ENCODE measurements around the gene SPRED2. TPM values are rescaled to one million over a fixed set of nuclear protein-coding genes. Genes with fewer than 3 reads are reported as not detected.

The SPRED2 gene
- total RNA-seq, 2 experiments from 2014 or later, result 5.9 to 6.7 TPM

- POLR2A ChIA-PET, result interaction anchor here (2.6 kb wide), 1 partner anchor 11 kb away, joined by 7 read pairs; no protein-coding TSS in a partner anchor
- Mint-ChIP-seq H3K4me1 (ENCODE audit: low read depth) (peaks cover 18% of the 10 kb centered on the region), H3K36me3 (ENCODE audit: low read depth) (peaks cover 44% of the 10 kb centered on the region), H3K27ac (no peak overlapping the region), H3K9me3 (no peaks in the 10 kb centered on the region), H3K27me3 (no peaks in the 10 kb centered on the region), H3K4me3 (no peak overlapping the region)
- ATAC-seq (no peak), DNase-seq (peak; percentile 20)
- intact Hi-C loops (cut with micrococcal nuclease), result loop anchor here (5.0 kb wide), 2 partner anchors 287 to 307 kb away; no protein-coding TSS in a partner anchor
- CTCF ChIA-PET, result interaction anchor here (0.6 to 4.3 kb wide), 21 partner anchors 11 to 311 kb away, joined by 3 to 23 read pairs (median 3); partner anchors contain the start of gene ACTR2
- TF ChIP-seq, protein P1, sequence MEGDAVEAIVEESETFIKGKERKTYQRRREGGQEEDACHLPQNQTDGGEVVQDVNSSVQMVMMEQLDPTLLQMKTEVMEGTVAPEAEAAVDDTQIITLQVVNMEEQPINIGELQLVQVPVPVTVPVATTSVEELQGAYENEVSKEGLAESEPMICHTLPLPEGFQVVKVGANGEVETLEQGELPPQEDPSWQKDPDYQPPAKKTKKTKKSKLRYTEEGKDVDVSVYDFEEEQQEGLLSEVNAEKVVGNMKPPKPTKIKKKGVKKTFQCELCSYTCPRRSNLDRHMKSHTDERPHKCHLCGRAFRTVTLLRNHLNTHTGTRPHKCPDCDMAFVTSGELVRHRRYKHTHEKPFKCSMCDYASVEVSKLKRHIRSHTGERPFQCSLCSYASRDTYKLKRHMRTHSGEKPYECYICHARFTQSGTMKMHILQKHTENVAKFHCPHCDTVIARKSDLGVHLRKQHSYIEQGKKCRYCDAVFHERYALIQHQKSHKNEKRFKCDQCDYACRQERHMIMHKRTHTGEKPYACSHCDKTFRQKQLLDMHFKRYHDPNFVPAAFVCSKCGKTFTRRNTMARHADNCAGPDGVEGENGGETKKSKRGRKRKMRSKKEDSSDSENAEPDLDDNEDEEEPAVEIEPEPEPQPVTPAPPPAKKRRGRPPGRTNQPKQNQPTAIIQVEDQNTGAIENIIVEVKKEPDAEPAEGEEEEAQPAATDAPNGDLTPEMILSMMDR (IDR thresholded peaks at IDR 0.05), result peak; percentile 87
Measured at GRCh38 chr2:65264821-65265670, 167.4 kb downstream of the SPRED2 start.

- intact Hi-C loops (cut with micrococcal nuclease), result no loop called here
- H3K4me3 Mint-ChIP-seq, result no peak overlapping the region
- H3K9me3 Mint-ChIP-seq, result no peaks in the 10 kb centered on the region
- ChIA-PET POLR2A (no interaction called here), CTCF (interaction anchor here (2.0 to 4.3 kb wide), 2 partner anchors 12 to 38 kb away, joined by 4 to 23 read pairs; no protein-coding TSS in a partner anchor)
- peaks cover 40% of the 10 kb centered on the region for H3K36me3 Mint-ChIP-seq (ENCODE audit: low read depth)
- TF ChIP-seq, protein P1 (IDR thresholded peaks at IDR 0.05), result no peak
- no peaks in the 10 kb centered on the region for H3K27me3 Mint-ChIP-seq
- H3K4me1 Mint-ChIP-seq (ENCODE audit: low read depth), result peaks cover 18% of the 10 kb centered on the region
- DNase-seq (no peak), ATAC-seq (no peak)
- H3K27ac Mint-ChIP-seq, result no peak overlapping the region
Measured at GRCh38 chr2:65263986-65264385, 168.4 kb downstream of the SPRED2 start.

- TF ChIP-seq, protein P1 (IDR thresholded peaks at IDR 0.05), result no peak
- CTCF ChIA-PET, result interaction anchor here (1.0 to 2.0 kb wide), 2 partner anchors 39 to 310 kb away, joined by 3 to 4 read pairs; no protein-coding TSS in a partner anchor
- POLR2A ChIA-PET, result no interaction called here
- Mint-ChIP-seq H3K36me3 (ENCODE audit: low read depth) (peaks cover 37% of the 10 kb centered on the region), H3K4me1 (ENCODE audit: low read depth) (peaks cover 21% of the 10 kb centered on the region), H3K4me3 (no peak overlapping the region), H3K9me3 (no peaks in the 10 kb centered on the region), H3K27ac (no peak overlapping the region), H3K27me3 (no peaks in the 10 kb centered on the region)
- DNase-seq (no peak), ATAC-seq (no peak)
- intact Hi-C loops (cut with micrococcal nuclease), result no loop called here
Measured at GRCh38 chr2:65263262-65263661, 169.1 kb downstream of the SPRED2 start.

DNA sequence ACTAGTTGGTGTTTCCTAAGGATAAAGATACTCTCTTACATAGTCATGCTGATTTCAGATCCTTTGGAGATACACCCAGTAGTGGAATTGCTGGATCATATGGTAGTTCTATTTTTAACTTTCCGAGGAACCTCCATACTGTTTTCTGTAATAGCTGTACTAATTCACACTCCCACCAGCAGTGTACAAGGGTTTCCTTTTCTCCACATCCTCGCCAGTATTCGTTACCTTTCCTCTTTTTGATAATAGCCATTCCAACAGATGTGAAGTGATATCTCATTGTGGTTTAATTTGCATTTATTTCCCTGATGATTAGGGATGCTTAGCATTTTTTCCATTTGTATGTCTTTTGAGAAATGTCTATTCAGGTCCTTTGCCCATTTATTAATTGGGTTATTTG lies 170.7 kb downstream of the SPRED2 start:
- CTCF ChIA-PET, result no interaction called here
- intact Hi-C loops (cut with micrococcal nuclease), result no loop called here
- Mint-ChIP-seq H3K4me3 (no peak overlapping the region), H3K4me1 (ENCODE audit: low read depth) (peaks cover 30% of the 10 kb centered on the region), H3K27me3 (no peaks in the 10 kb centered on the region), H3K9me3 (no peaks in the 10 kb centered on the region), H3K27ac (no peak overlapping the region), H3K36me3 (ENCODE audit: low read depth) (peaks cover 35% of the 10 kb centered on the region)
- POLR2A ChIA-PET, result interaction anchor here (0.6 kb wide), 1 partner anchor 10 kb away, joined by 3 read pairs; no protein-coding TSS in a partner anchor
- ATAC-seq (no peak), DNase-seq (no peak)
- TF ChIP-seq, protein P1 (IDR thresholded peaks at IDR 0.05), result no peak

Other genes with a start within 250 kb of the SPRED2 start
- gene ACTR2, start 204.8 kb downstream of the SPRED2 start, total RNA-seq, result 100 to 1,000 TPM; 331 to 341 TPM

Data from activated CD8-positive, alpha-beta T cell treated with anti-CD3 and anti-CD28 coated beads for 36 hours (primary cell).